ENCODE measurements around the gene SYCE3. TPM values are rescaled to one million over a fixed set of nuclear protein-coding genes. Genes with fewer than 3 reads are reported as not detected.

Gene SYCE3
- polyA plus RNA-seq, 1 experiment, result not detected

DNA sequence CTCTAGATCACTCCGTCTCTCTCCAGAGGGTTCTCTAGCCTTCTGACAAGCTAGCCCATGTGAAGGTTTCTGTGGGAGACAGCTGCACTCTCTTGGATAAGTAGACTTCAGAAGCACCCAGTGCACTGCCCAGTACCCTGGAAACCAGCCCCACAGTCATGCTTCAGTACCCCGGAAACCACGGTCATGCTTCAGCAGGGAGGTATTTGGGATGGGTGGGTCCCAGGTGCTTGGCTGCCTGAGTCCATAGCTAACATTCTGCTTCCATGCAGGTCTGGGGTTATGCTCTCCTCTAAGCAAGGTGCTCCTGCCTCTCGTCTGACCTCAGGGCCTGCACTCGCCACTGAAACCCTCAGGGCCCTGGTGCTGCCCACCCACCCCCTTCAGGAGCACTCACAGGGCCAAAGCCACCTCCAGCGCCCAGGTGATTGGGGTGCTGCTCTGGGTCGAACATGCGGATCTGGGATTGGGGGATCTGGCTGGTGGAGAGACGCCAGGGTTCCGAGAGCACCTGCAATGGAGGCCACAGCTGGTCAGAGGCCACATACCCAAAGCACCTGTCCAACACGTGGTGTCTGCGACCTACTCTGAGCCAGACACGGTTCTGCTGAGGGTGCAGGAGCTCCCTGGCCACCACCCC is 7.3 kb upstream of the SYCE3 start:
- ChIA-PET POLR2A (no interaction called here), CTCF (interaction anchor here (1.6 to 1.7 kb wide), 2 partner anchors 43 to 44 kb away, joined by 3 to 8 read pairs; partner anchors contain the start of gene SCO2)
- DNase-seq (ENCODE audit: low read depth), result no peak
- no peak for TF ChIP-seq CTCF (IDR thresholded peaks at IDR 0.05; ENCODE audit: insufficient read depth, low read depth, low read length)
- H3K27me3 ChIP-seq (ENCODE audit: control insufficient read depth, insufficient read depth, low read length), result no peaks in the 10 kb centered on the region
- peaks cover 1% of the 10 kb centered on the region; the same call in 1 of the 2 replicates for H3K36me3 ChIP-seq (ENCODE audit: control insufficient read depth, insufficient read depth, low read length)
- H3K4me3 ChIP-seq (ENCODE audit: low read depth, low read length), result no peak overlapping the region

DNA sequence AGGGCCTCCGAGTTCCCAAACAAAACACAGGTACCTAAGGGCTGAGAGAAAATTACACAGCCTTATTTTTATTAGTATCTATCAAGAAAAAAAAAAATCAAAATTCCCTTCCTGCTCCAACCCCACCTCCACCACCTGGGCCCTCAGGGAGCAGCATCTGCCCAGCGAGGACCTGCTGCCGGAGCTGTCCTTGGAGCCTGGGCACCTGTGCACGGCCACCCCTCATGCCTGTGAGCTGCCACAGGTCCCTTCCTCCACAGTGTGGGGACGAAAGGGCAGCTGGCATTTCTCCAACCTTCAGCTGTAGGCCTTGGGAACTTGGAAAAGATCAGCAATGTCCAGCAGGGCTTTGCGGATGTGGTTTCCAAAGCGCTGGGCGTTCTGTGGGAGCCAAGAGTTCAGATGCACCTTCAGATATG is 6.3 kb upstream of the SYCE3 start:
- ChIA-PET CTCF (interaction anchor here (0.9 to 1.7 kb wide), 4 partner anchors 8 to 43 kb away, joined by 3 to 8 read pairs (median 4); partner anchors contain the start of gene SCO2), POLR2A (no interaction called here)
- TF ChIP-seq CTCF (IDR thresholded peaks at IDR 0.05; ENCODE audit: insufficient read depth, low read depth, low read length), result no peak
- H3K27me3 ChIP-seq (ENCODE audit: control insufficient read depth, insufficient read depth, low read length), result 0 out of 2 replicates have a peak, but pooled peaks cover 1% of the 10 kb centered on the region
- no peak for DNase-seq (ENCODE audit: low read depth)
- H3K36me3 ChIP-seq (ENCODE audit: control insufficient read depth, insufficient read depth, low read length), result peaks cover 1% of the 10 kb centered on the region; the same call in 1 of the 2 replicates
- no peak overlapping the region for H3K4me3 ChIP-seq (ENCODE audit: low read depth, low read length)

DNA sequence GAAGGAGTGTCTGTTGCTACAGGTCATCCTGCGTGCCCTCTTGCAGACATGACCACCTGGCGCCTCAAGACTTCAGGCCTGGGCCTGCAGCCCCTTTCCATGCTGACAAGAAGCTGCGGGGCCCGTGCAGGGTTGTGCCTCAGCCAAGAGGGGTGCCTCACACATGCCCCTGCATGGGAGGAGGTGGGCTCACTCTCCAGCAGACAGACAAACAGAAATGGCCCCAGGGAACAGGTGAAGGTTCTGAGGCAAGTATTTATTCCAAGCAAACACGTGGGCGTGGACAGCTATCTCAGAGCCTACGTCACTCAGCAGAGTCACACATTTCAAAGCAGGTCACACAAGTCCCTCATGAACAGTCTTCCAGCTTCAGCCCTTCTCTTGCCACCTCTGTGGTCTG is 5.9 kb upstream of the SYCE3 start:
- POLR2A ChIA-PET, result no interaction called here
- Histone ChIP-seq H3K4me3 (ENCODE audit: low read depth, low read length) (no peak overlapping the region), H3K27me3 (ENCODE audit: control insufficient read depth, insufficient read depth, low read length) (0 out of 2 replicates have a peak, but pooled peaks cover 1% of the 10 kb centered on the region), H3K36me3 (ENCODE audit: control insufficient read depth, insufficient read depth, low read length) (peaks cover 1% of the 10 kb centered on the region; the same call in 1 of the 2 replicates)
- no peak for DNase-seq (ENCODE audit: low read depth)
- CTCF ChIA-PET, result interaction anchor here (0.9 to 1.7 kb wide), 4 partner anchors 9 to 43 kb away, joined by 3 to 8 read pairs (median 4); partner anchors contain the start of gene SCO2
- no peak for TF ChIP-seq CTCF (IDR thresholded peaks at IDR 0.05; ENCODE audit: insufficient read depth, low read depth, low read length)

DNA sequence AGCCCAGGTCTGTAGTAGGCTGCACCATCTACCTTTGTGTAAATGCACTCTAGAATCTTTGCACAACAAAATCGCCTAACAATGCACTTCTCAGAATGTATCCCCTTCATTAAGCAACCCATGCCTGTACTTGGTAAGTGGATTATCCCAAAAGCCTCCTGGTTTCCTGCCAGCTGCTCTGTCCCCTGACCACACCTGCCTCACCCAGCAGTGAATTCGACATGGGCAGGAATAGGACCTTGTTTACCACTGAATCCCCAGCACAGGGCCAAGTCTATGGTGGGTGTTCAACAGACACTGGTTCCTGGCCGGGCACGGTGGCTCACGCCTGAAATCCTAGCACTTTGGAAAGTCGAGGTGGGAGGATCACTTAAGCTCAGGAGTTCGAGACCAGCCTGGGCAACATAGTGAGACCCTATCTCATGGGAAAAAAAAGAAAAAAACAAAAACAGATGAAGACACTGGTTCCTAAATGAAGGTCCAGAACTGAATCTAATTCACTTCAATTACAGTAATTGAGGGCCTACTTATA is 5.1 kb upstream of the SYCE3 start:
- Histone ChIP-seq H3K4me3 (ENCODE audit: low read depth, low read length) (no peak overlapping the region), H3K36me3 (ENCODE audit: control insufficient read depth, insufficient read depth, low read length) (peaks cover 1% of the 10 kb centered on the region; the same call in 1 of the 2 replicates), H3K27me3 (ENCODE audit: control insufficient read depth, insufficient read depth, low read length) (0 out of 2 replicates have a peak, but pooled peaks cover 1% of the 10 kb centered on the region)
- TF ChIP-seq CTCF (IDR thresholded peaks at IDR 0.05; ENCODE audit: insufficient read depth, low read depth, low read length), result no peak
- DNase-seq (ENCODE audit: low read depth), result no peak
- ChIA-PET CTCF (no interaction called here), POLR2A (no interaction called here)

DNA sequence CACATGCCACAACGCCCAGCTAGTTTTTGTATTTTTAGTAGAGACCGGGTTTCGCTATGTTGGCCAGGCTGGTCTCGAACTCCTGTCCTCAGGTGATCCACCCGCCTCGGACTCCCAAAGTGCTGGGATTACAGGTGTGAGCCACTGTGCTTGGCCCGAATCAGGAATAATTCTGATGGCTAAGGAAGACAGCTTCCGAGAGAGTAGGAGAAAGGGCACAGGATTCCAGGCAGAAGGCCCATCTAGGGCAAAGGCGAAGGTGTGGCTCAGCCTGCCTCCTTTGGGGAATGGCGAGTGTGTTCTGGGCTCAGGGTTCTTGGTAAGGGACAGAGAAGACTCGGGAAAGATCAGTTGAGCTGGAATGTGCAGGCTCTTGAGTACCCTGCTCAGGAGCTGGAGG is 1.6 kb upstream of the SYCE3 start:
- ChIA-PET POLR2A (no interaction called here), CTCF (interaction anchor here (1.2 to 2.8 kb wide), 8 partner anchors 8 to 132 kb away, joined by 3 to 18 read pairs (median 7); partner anchors contain the start of genes KLHDC7B, SCO2 and TYMP)
- Histone ChIP-seq H3K36me3 (ENCODE audit: control insufficient read depth, insufficient read depth, low read length) (peaks cover 1% of the 10 kb centered on the region; the same call in 1 of the 2 replicates), H3K27me3 (ENCODE audit: control insufficient read depth, insufficient read depth, low read length) (peaks cover 5% of the 10 kb centered on the region; the same call in 1 of the 2 replicates), H3K4me3 (ENCODE audit: low read depth, low read length) (no peak overlapping the region)
- DNase-seq (ENCODE audit: low read depth), result no peak
- no peak for TF ChIP-seq CTCF (IDR thresholded peaks at IDR 0.05; ENCODE audit: insufficient read depth, low read depth, low read length)

Measured in BJ (cell line).